Transverse colon (tissue), 4 donors: ENCODE measurements around the gene RILPL1. TPM values are rescaled to one million over a fixed set of nuclear protein-coding genes. Genes with fewer than 3 reads are reported as not detected.
A peak's percentile ranks its signal among the peaks of the same experiment; 100 is the strongest.
"Not testable (repeated sequence)": the region's sequence is repeated elsewhere in the genome, so short reads cannot be mapped to it uniquely, and the experiment has no call there.

Experiments used
- DNase-seq: peaks from one replicate; pipeline ENCODE4 v3.0.0-alpha.2; 2019
- H3K27ac ChIP-seq, 4 donors: fragments of 200-600 bp; sonication (generic); 2 replicates each; pipeline ENCODE4 v1.5.1; 2016 to 2018; ENCODE audit warnings: inconsistent platforms in 4 of 4
- H3K27me3 ChIP-seq: fragments of 200-600 bp; sonication (generic); 2 replicates; pipeline ENCODE4 v1.5.1; 2017; ENCODE audit warnings: inconsistent platforms
- H3K36me3 ChIP-seq, 4 donors: fragments of 200-600 bp; sonication (generic); 2 replicates each; pipeline ENCODE4 v1.5.1; 2017 to 2019; ENCODE audit warnings: inconsistent platforms in 4 of 4
- H3K4me1 ChIP-seq, 4 donors: fragments of 200-600 bp; sonication (generic); 2 replicates each; pipeline ENCODE4 v1.5.1; 2017 to 2020; ENCODE audit warnings: inconsistent platforms in 4 of 4
- H3K4me3 ChIP-seq, 4 donors: fragments of 200-600 bp; sonication (generic); 1 replicate in 1 of 4; 2 replicates in 3 of 4; pipeline versions ENCODE4 v1.5.1 to v1.6.1; 2017 to 2019; ENCODE audit warnings: inconsistent platforms in 4 of 4
- H3K9me3 ChIP-seq, 2 donors: fragments of 200-600 bp; sonication (generic); 2 replicates each; pipeline ENCODE4 v1.5.1; 2017 to 2019; ENCODE audit warnings: inconsistent platforms in 2 of 2
- CTCF ChIP-seq, 5 experiments: fragments of 200-600 bp in 3 of 5; fragments of 450-650 bp in 2 of 5; sonication (generic) in 3 of 5; IDR thresholded peaks; 1 replicate in 2 of 5; 2 replicates in 3 of 5; pipeline ENCODE4 v1.5.1; 2016 to 2017; ENCODE audit warnings: antibody characterized with exemption in 5 of 5, inconsistent platforms in 3 of 5, mild to moderate bottlenecking in 2 of 5, moderate library complexity in 1 of 5
- EP300 ChIP-seq: sonication (generic); formaldehyde crosslinking; IDR thresholded peaks from one replicate; pipeline ENCODE4 v1.6.1; 2017; ENCODE audit warnings: antibody characterized with exemption, low read depth
- POLR2A ChIP-seq: fragments of 450-650 bp; IDR thresholded peaks from one replicate; pipeline ENCODE4 v1.6.1; 2016; ENCODE audit warnings: antibody characterized with exemption, mild to moderate bottlenecking, moderate library complexity
- POLR2AphosphoS5 ChIP-seq, 3 donors: sonication (generic); formaldehyde crosslinking; IDR thresholded peaks; one replicate each; pipeline ENCODE4 v1.6.1; 2016; ENCODE audit warnings: antibody characterized with exemption in 3 of 3
- WGBS, 2 donors: methylation state at CpG; one replicate each; pipeline ENCODE4 v1.1.5; 2018; ENCODE audit warnings: low coverage in 1 of 2; 5-methylcytosine and 5-hydroxymethylcytosine counted together
- in situ Hi-C, 4 donors: fragments of 200-750 bp; cut with MboI; loops; one replicate each; pipeline versions ENCODE4 v1.15.0 to v1.15.1; 2017; ENCODE audit warnings: low sequenced_read_pairs in 3 of 4, low pct_ligation_motif_present in 1 of 4, low pct_unique_long_range_greater_than_20kb in 1 of 4
- intact Hi-C: fragments of 100-400 bp; cut with DNase I; formaldehyde crosslinking; loops from one replicate; pipeline ENCODE4 v1.15.1; 2023; ENCODE audit warnings: low total_unique reads
- small RNA-seq, 4 donors: library from RNA; depleted of rRNA; stranded (forward); fragments of <200 nt; gene quantifications; one replicate each; pipeline ENCODE3, GENCODE V24; 2016
- total RNA-seq, 4 donors: library from RNA; depleted of rRNA; stranded (reverse); fragments of >200 nt; gene quantifications; one replicate each; pipeline ENCODE4 v1.1.0, GENCODE V29; 2016

Gene RILPL1
- total RNA-seq, 4 donors from 2014 or later = 1.6 to 6.7 (median 5.0) TPM

- DNase-seq, H3K9me3 ChIP-seq, H3K27me3 ChIP-seq, intact Hi-C loops, in situ Hi-C loops, H3K27ac ChIP-seq, H3K4me3 ChIP-seq, H3K36me3 ChIP-seq: not testable (repeated sequence)
- H3K4me1 ChIP-seq = peaks cover 0 to 16% (median 2%) of the 10 kb centered on the region in 4 donors
- 94 to 100% methylated on average over 1 to 8 of the region's 8 CpGs for WGBS, 2 donors
Measured at GRCh38 chr12:123429101-123429500, 104.4 kb downstream of the RILPL1 start.

- in situ Hi-C loops = no loop called here
- TF ChIP-seq POLR2A = no peak
- TF ChIP-seq POLR2AphosphoS5 (IDR thresholded peaks at IDR 0.05) = no peak
- TF ChIP-seq EP300 = no peak
- TF ChIP-seq CTCF (IDR thresholded peaks at IDR 0.05) = no peak
Measured at GRCh38 chr12:123428591-123428990, 104.9 kb downstream of the RILPL1 start.

DNA sequence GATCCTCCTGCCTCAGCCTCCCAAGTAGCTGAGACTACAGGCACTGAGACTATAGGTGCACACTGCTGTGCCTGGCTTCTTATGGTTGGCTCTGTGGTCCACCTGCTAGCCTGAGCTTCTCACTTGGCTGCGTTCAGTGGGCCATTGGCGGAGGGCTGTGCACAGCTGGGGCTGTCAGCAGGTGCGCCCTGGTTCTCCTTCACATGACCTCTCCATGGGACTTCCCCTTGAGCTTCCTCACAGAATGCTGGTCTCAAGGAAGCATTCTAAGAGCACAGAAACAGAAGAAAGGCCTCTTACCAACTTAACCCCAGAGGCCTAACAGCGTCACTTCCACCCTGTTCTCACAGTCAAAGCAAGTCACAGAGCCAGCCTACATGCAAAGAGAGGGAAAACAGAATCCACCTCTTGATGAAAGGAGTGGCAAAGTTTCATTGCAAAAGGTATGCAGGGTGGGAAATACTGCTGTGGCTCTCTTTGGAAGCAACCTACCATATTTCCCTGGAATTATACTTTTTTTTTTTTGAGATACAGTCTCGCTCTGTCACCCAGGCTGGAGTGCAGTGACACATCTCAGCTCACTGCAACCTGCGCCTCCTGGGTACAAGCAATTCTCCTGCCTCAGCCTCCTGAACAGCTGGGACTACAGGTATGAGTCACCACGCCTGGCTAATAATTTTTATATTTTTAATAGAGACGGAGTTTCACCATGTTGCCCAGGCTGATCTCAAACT lies 106.3 kb downstream of the RILPL1 start:
- no peak overlapping the region for H3K27ac ChIP-seq
- WGBS, 2 donors = 89 to 91% methylated on average over 4 to 8 of the region's 8 CpGs
- H3K9me3 ChIP-seq = no peaks in the 10 kb centered on the region
- peaks cover 0 to 2% (median 0%) of the 10 kb centered on the region in 4 donors for H3K4me1 ChIP-seq
- intact Hi-C loops (no loop called here), in situ Hi-C loops (no loop called here)
- TF ChIP-seq CTCF (IDR thresholded peaks at IDR 0.05) (no peak), EP300 (no peak), POLR2AphosphoS5 (IDR thresholded peaks at IDR 0.05) (no peak), POLR2A (no peak)
- H3K36me3 ChIP-seq = peaks cover 0 to 4% (median 0%) of the 10 kb centered on the region in 4 donors
- H3K27me3 ChIP-seq = no peaks in the 10 kb centered on the region
- H3K4me3 ChIP-seq = no peak overlapping the region
- DNase-seq = peak; percentile 37

More at GRCh38 chr12:123428591-123428990, 104.9 kb downstream of the RILPL1 start:
- Histone ChIP-seq H3K27me3 (no peaks in the 10 kb centered on the region), H3K9me3 (no peaks in the 10 kb centered on the region), H3K27ac (no peak overlapping the region), H3K4me1 (peaks cover 0 to 11% (median 2%) of the 10 kb centered on the region in 4 donors), H3K4me3 (no peak overlapping the region), H3K36me3 (peaks cover 0 to 4% (median 0%) of the 10 kb centered on the region in 4 donors)
- DNase-seq = no peak
- intact Hi-C loops = no loop called here
- 67 to 74% methylated on average over 4 to 6 of the region's 6 CpGs for WGBS, 2 donors

- WGBS, 2 donors = 100% methylated on average over 2 of the region's 2 CpGs
- in situ Hi-C loops = no loop called here
- H3K36me3 ChIP-seq = no peaks in the 10 kb centered on the region
Measured at GRCh38 chr12:123421314-123421713, 112.2 kb downstream of the RILPL1 start.

More at GRCh38 chr12:123421314-123421713, 112.2 kb downstream of the RILPL1 start:
- no peaks in the 10 kb centered on the region for H3K27me3 ChIP-seq
- no peak overlapping the region for H3K27ac ChIP-seq
- no peak overlapping the region for H3K4me3 ChIP-seq
- TF ChIP-seq POLR2A (no peak), EP300 (no peak)
- no peaks in the 10 kb centered on the region for H3K9me3 ChIP-seq
- no peaks in the 10 kb centered on the region for H3K4me1 ChIP-seq
- intact Hi-C loops = no loop called here
- no peak for DNase-seq

Small RNA genes lying within 50 kb of the gene (small RNA-seq; reads per million reads assigned to genes)
- gene AC145423.2 (0 reads per million in 4 donors), gene MIR3908 (0 reads per million in 4 donors)

Other genes with a start within 250 kb of the RILPL1 start
- 10 to 100 TPM; 14.6 to 26.9 (median 23.8) TPM for gene SBNO1, start 168.9 kb downstream of the RILPL1 start, total RNA-seq
- 10 to 100 TPM; 32.9 to 43.8 (median 34.4) TPM for gene KMT5A, start 149.6 kb downstream of the RILPL1 start, total RNA-seq
- gene RILPL2, start 97.0 kb downstream of the RILPL1 start, total RNA-seq = 1 to 10 TPM in 3 of 4 donors, under 1 TPM in 1; 0.60 to 2.7 (median 1.4) TPM
- gene SNRNP35, start 75.6 kb downstream of the RILPL1 start, total RNA-seq = 10 to 100 TPM in 3 of 4 donors, 1 to 10 TPM in 1; 8.6 to 30.0 (median 25.7) TPM
- gene TMED2, start 50.8 kb upstream of the RILPL1 start, total RNA-seq = 100 to 1,000 TPM in 2 of 4 donors, 10 to 100 TPM in 2; 62.9 to 138 (median 96.6) TPM
- 10 to 100 TPM; 14.2 to 35.2 (median 25.1) TPM for gene DDX55, start 68.4 kb upstream of the RILPL1 start, total RNA-seq
- gene EIF2B1, start 100.0 kb upstream of the RILPL1 start, total RNA-seq = 100 to 1,000 TPM in 2 of 4 donors, 10 to 100 TPM in 2; 46.0 to 121 (median 92.3) TPM
- gene GTF2H3, start 100.1 kb upstream of the RILPL1 start, total RNA-seq = 10 to 100 TPM in 3 of 4 donors, 1 to 10 TPM in 1; 2.6 to 14.3 (median 11.6) TPM
- gene TCTN2, start 137.4 kb upstream of the RILPL1 start, total RNA-seq = 1 to 10 TPM in 3 of 4 donors, under 1 TPM in 1; 1.00 to 6.3 (median 5.1) TPM
- 10 to 100 TPM; 23.9 to 33.3 (median 29.0) TPM for gene ATP6V0A2, start 178.6 kb upstream of the RILPL1 start, total RNA-seq
- gene DNAH10, start 228.6 kb upstream of the RILPL1 start, total RNA-seq = under 1 TPM in 2 of 4 donors, not detected in 2; 0.14 to 0.20 TPM